NCI-H2029 treated with DMSO at 0.1 percent for 48 hours (cell line): ENCODE measurements around the gene ARHGAP6.

ENCODE experiments used
- DNase-seq: peaks from one replicate; lab custom pipeline; 2025; lab: John Stamatoyannopoulos, UW

The ARHGAP6 gene

DNA sequence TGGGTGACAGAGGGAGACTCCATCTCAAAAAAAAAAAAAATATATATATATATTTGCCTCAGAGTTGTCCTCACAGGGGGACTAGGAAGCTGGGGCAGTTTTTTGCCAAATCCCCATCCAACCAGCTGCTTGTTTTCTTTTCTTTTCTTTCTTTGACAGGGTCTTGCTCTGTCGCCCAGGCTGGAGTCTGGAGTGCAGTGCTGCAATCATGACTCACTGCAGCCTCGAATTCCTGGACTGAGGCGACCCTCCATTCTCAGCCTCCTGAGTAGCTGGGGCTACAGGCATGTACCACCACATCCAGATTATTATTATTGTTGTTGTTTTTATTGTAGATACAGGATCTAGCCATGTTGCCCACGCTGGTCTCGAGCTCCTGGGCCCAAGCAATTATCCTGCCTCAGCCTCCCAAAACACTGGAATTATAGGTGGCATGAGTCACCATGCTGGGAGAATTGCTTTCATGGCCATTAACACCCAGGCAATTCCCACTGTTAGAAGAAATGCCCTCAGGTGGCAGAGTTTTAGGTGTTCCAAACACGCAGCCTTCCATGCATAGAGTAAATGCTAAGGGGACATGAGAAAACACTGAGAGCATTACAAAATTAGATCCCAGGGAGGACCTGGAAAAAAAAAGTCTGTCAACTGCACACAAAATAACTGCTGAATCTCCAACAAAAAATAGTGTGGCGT, 98.0 kb downstream of the ARHGAP6 start:
- DNase-seq = no peak

DNA sequence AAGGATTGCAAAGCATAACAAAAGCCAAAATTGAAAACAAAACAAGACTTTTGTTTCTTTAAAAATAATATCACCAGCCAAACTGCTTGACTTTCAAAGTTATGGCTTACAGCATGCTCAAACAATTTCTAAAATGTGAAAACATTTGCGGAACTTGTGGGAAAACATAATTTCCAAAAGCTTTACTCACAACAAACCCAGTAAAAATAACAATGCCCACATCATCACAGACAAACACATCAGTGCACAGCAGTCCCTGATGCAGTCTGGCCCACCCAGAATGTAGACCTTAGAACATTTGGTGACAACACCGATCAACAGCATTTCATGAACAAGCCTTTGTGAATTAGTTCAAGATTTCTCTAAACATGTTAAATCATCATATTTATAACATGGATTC, 98.9 kb downstream of the ARHGAP6 start:
- DNase-seq = no peak

DNA sequence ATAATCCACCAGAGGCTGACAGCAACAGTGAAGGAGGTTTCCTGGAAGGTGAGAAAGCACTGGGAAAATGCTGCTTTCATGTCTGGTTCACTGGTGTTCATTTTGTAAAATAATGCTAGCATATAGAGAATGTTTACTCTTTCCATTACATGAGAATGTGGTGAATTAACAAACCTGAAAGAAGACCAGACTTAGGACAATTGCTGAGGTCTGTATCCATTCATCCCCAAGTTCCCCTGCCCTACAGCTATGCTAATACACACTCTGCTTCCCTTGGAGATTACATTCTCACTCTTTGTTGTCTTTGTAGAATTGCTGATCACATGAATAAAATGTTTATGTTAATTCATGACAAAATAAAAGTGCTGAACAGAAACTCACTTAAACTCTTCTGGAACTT, 99.5 kb downstream of the ARHGAP6 start:
- DNase-seq = no peak

DNA sequence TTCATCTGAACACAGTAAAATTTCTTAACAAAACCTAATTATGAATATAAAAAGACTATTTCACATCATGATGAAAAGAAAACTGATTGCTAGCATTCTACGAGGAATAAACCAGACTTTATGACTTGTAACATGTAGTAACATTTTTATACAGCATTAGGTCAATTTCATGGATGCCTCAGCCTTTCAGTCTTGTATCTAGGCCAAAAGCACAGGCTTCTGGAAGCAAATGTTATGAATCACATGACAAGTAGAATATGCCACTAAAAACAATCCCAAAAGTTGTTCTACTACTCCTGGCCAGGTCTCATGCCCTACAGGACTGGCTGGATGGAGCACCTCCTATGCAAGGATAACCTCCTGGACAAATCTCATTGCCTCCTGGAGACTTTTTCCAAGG, 101.2 kb downstream of the ARHGAP6 start:
- DNase-seq = no peak

DNA sequence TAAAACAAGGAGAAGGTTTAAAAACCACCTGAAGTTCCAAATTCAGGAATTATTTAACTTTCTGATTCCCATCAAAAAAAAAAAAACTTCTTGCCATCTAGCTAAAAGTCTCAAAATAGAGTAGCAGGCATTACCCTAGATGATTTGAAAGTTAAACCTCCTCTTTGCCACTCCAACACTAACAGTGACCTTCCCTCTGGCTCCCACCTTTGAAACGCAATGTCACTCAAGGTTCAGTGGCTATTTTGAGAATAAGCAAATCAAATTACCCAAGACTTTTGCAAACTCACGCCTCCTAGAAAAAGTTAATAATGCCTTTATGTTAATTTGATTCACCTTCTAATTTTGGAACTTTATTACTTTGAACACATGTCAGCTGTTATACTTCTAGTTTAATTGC, 103.2 kb downstream of the ARHGAP6 start:
- no peak for DNase-seq

DNA sequence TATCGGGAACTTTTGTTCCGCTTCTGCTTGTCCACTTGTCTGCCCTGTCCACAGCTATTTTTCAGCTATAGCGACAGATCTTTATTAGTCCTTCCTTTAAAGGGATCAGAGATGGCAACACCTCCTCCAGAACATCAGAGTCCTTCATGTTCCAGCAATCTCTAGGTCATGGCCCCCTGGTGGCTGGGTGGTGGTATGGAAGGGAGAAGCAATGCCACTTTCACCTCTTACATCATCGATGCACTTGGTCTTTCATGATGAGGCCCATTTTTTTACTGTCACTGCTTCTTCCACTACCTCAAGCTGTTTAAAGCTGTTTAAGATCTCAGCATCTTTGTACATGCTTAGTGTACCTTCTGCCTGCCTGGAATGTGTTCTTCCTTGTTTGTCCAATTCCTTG, 106.7 kb downstream of the ARHGAP6 start:
- no peak for DNase-seq

DNA sequence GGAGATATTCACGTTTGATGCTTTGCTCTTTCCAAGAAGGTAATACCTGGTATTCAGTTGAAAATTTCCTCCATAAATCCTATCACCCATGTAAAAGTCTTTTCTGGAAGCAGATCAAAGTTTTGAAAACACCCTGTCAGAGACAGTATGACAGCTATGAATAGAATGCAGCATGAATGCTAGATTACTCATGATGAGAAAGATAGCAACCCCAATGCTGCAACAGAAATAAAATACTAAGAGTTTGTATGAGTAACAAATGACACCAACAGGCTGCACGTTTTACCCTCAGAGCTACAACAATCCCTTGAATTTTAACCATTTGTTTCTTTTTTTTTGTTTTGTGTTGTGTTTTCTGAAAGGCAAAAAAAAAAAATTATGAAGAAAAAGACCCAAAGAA, 108.6 kb downstream of the ARHGAP6 start:
- no peak for DNase-seq

DNA sequence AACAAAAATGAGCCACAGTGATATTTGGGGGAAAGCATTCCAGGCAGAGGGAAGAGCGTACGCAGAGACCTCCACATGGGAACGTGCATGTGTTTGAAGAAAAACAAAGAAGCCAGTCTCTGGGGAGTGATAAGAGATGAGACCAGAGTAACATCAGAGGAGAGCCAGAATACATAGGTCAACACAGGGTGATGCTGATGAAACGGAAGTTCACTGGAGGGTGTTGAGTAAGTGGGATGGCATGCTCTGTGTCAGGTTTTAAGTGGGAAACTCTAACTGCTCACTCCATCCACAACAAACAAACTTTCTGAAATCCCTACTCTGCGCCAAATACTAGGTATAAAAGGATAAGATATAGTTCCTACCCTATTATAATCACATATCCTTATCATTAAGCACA, 110.0 kb downstream of the ARHGAP6 start:
- DNase-seq = no peak

DNA sequence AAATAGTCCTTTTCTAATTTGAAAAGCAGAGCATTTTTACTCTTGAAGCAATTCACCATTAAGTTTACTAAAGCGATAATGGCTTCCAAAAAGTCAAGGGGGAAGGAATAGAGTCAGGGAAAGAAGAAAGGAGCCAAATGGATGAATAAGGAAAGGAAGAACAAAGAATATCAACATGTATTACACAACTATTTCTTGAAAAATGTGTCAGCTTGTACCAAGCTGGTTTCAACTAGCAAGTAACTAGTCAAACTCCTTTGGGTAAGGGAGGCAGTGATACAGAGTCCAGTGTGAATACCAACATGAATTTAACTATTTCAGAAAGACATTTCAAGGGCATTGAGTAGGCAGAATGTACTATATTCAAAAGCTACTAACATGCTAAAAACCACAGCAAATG, 112.1 kb downstream of the ARHGAP6 start:
- DNase-seq = no peak

DNA sequence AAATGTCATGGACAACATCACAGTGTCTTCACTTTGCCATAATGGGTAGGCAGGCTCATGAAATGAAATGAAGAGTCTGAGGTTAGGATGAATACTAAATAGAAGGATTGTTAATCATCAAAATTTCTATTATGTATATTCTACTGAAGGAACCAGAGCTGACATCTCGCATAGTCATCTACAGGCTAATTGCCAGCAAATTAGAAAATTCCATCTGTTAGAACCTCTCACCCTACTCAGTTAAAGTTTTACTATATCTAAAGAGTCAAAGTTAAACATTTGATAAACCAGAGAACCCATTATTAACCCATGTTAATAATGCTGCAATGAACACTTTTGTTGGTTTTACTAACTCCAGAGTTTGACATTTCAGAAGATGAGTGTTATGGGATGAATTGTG, 114.6 kb downstream of the ARHGAP6 start:
- no peak for DNase-seq

DNA sequence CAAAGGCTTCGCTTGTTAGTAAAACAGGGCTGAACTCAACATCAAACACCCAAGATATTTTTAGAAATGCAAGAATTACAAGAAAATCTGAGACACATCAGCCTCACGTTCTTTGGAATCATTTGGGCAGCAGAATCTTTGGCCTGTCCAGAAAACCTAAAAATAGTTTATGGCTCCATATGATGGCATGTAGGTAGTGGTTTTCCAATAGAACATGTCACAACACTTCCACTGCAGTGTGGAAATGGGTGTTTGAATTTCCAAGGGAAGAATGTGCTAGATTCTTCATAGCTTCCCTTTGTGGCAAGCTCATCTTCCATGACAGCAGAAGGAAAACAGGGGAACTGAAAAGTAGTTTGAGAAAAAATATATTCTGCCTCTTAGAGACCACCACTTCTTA, 118.8 kb downstream of the ARHGAP6 start:
- no peak for DNase-seq

DNA sequence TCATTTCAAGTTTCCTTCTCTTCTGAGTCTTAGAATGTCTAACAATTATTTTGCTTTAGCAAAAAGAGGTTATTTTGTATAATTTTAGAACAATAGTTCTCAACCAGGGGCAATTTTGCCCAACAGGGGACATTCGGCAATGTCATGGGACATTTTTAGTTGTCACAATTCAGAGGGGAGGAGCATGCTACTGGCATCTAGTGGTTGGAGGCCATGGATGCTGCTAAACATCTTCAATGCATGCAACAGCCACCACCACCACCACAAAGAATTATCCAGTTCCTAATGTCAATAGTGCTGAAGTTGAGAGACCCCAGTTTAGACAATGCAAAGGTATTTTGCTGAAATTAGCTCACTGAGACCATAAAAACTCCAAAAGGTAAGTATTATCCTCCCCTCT, 122.5 kb downstream of the ARHGAP6 start:
- DNase-seq = no peak

DNA sequence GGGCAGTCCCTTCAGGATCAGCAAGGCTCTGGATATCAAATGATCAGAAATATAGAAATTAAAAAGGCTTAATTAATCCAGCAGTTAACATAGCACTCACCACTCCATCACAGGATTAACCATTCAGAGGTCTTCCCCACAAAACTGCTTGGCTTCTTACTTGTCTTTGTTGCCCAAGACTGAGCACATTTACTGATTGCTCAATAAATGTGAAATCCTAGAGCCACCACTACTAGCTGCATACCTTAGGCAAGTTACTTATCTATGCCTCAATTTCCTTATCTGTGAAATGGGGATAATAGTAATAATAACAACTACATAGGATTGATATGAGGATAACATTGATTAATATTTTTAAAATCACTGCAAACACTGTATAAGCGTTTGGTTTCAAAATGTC, 124.2 kb downstream of the ARHGAP6 start:
- DNase-seq = no peak

DNA sequence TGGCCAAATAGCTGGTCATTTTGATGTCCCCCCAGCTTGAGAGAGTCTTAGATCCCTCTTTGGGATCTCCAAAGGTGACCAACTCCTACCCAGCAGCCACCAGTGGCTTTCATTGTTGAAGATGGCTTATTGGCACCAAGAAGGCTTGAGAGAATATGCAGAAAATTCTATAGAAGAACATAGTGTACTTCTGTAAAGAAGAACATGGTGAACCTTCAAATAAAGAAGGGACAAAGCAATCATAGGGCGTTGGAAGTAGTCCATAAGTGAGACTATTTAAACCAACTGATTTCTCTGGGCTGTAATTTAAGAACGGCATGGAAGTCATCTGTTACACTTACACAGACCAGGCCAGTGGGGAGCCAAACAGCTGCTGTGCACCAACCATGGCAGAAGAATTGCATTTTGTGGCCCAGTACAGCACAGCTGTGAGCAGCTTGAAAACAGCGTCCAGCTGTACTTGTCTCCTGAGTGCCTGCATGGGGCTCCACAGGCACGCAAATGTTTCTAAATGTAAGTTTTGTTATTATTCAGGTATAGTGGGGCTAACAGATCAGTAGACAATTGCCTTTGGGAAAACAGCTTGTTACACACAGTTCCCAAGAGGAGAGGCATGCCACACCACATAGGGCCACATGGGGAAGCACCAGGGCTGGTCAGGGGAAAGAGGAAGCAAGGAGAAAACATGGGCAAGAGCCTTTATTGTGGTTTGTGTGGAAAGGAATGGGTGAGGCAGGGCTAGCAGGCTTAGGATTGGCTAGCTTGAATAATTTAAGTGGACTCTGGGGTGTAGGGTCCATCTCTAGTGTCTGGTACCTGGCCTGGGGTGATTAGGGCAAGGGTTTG, 125.0 kb downstream of the ARHGAP6 start:
- DNase-seq = no peak

DNA sequence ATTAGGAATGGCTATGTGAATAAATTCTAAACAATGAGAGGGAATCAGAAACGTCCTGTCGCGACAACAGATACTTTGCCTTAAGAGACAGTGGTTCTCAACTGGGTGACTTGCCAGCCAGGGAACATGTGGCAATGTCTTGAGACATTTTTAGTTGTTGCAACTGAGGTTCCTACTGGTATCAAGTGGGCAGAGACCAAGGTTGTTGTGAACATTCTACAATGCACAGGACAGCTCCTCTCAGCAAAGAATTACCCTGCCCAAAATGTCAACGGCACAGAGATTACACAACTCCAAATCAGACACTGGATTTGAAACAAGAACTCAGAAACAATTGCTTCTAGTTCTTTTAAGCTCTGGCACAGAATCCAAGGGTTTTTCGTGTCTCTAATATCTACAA, 128.6 kb downstream of the ARHGAP6 start:
- no peak for DNase-seq

DNA sequence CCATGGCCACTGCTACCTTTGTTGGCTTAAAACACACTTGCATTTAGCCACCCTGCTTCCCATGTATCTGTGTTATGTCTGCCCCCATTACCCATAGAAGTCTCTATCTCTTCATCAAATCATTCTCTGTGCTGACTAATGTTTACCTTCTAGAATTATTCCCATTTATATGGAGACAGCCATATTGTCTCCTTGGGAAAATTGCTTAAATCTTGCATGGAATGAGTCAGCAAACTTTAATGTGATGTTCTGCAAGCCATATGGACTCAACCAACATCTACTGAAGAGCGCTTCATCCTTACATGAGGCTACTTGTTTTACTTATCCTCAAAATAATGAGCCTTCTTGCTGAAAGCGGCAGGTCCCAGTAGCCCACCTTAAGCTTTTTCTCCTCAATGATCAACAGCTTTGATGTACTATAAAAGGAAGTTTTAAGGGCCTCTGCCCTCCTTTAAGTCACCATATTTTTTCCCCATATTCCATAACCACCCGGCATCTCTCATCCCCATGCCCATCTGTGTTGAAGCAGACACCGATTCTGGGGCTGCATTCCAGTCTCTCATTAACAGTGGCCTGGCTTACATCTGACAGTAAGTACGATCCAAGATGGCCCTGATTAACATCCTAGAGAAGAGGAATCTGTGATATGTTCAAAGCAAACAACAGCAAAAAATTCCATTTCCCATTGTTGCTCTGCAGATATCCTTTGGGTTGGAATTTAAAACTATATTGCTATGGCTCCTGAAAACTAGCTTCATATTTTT, 130.4 kb downstream of the ARHGAP6 start:
- DNase-seq = no peak

DNA sequence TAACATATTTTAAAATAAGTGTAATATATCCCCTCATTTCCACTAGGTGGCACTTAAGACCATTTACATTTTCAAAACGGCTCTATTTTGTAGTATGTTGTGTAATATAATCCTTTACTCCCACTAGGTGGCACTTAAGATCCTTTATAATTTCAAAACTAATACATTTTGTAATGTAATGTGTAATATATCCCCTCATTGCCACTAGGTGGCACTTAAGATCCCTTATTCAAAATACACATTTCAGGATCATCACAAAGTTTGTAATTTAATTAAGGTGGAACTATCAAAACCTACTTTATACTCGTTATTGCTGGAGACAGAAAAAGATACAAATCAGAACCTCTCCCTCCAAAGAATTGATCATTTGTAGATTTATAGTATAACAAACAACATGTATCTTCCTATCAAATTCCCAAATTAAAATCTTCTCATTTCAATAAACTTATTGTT, 132.5 kb downstream of the ARHGAP6 start:
- peak; percentile 14 for DNase-seq

DNA sequence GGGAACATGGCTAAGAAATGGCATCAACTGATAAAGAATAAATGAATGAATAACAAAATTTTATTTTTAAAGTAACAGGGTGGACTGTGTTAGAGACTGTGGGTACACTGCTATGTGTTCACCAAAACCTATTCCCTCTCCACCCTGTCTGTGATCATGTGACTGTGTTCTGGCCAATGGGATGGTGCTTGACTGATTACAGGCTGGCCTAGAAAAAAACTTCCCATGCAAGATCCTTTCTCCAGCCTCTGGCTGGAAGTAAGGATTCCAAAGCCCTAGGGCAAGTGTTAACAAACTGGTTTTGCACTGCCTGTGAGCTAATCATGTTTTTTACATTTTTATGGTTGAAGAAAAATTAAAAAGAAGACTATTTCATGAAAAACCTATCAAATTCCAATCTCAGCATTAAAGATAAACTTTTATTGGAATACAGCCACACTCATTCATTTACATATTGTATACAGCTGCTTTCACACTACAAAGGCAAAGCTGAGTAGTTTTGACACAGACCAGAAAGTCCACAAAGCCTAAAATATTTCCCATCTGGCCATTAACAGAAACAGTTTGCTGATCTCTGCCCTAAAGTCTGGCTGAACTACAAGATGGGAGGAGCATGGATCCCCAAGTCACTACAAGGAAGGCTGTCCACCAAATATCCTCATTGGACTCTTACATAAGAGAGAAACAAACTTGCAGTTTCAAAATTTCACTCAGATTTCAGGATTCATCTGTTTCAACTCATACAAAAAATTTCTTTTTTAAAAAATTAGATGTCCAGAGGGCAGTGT, 133.2 kb downstream of the ARHGAP6 start:
- no peak for DNase-seq

DNA sequence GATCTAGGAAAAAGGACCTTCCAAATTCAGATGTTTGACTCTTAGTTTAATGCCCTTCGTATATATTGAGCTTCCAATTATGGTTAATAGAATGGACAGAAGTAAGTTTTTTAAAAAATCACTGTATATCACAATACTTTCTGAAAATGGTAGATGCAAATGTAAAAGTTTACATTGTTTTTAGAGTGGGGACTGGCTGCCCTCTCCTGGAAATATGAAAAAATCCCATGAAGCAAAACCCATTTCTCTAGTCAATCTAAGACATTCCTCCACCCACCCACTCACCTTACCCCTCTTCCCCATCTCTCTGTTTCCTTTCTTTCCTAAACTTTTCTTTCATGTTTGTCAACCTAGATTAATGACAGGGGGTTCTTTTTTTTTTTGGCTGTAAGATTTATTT, 134.5 kb downstream of the ARHGAP6 start:
- DNase-seq = no peak

DNA sequence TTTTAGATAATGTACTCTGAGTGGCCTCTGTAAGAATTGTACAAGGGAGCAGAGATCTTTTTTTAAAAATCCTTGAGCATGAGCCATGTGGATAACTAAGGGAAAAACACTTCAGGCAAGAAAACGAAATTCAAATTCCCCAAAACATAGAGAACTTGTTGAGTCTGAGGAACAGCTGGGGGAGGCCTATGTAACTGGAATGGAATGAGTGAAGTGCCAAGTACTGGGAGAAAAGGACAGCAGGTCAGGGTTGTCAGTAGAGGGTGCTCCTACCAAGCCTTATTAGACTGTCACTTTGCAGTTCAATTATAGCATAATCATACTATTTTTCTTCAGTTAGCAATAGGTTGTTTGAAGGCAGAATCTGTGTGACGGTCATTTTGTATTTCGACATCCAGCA, 135.1 kb downstream of the ARHGAP6 start:
- DNase-seq = no peak

DNA sequence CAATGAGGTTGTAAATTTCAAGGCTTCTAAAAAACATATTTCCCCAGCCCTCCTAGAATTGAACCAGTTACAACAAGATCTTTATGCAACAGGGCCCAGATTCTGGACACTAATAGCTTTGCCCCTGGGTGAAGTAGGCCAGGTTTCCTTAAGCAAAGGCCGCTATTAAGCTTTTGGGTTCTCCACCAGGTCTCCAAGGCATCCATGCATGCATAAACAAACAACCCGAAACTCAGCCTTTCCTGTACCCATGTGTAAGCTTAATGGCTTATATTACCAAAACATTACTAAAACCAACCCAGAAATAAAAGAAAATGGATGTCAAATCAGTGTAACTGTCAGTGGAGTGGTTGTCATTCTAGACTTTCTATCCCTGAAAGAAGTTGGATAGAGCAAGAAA, 137.1 kb downstream of the ARHGAP6 start:
- DNase-seq = no peak

DNA sequence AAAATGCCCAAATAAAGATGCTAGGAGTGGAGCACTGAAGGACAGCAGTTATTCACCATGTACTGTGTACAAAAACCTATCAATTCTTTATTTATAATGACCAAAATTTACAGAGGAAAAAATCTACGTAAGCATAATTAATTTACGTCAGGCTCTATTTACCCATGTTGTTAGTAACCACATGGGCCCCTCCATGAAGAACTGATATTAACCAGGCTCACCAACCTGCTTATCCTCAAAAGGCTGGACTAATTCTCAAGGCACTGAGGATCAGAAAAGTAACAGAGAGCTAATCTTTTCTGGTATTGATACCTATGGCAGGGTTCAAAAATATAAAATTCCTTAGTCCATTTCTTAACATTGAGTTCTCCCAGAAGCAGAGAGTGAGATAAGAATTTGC, 140.0 kb downstream of the ARHGAP6 start:
- DNase-seq = no peak
